GM21423 (cell line): ENCODE results near the gene UNC5C.

Experiments used
- ATAC-seq: cut with Tn5 transposase; IDR thresholded peaks from one replicate; pipeline ENCODE4 v1.9.1; 2021; ENCODE audit warnings: mild to moderate bottlenecking, moderate library complexity; ENCODE audit not compliant: unreplicated experiment

Gene UNC5C

DNA sequence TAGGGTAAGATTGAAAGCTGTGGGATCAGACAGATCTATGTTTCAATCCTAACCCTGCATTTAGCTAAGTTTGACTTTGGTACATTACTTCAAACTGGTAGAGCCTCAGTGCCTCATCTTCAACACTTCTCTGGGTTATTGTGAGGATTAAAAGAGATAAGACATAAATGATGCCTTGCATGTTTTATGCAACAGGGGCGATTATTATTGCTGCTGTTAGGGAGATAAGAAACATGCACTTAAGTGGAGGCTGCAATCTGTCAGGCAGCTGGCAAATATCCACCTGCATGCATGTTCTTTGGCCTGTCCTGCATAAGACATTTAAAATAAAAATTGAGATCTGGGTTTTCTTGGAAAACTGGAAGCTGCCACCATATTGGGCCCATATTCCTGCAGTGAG lies 24.6 kb downstream of the UNC5C start:
- ATAC-seq, result no peak

DNA sequence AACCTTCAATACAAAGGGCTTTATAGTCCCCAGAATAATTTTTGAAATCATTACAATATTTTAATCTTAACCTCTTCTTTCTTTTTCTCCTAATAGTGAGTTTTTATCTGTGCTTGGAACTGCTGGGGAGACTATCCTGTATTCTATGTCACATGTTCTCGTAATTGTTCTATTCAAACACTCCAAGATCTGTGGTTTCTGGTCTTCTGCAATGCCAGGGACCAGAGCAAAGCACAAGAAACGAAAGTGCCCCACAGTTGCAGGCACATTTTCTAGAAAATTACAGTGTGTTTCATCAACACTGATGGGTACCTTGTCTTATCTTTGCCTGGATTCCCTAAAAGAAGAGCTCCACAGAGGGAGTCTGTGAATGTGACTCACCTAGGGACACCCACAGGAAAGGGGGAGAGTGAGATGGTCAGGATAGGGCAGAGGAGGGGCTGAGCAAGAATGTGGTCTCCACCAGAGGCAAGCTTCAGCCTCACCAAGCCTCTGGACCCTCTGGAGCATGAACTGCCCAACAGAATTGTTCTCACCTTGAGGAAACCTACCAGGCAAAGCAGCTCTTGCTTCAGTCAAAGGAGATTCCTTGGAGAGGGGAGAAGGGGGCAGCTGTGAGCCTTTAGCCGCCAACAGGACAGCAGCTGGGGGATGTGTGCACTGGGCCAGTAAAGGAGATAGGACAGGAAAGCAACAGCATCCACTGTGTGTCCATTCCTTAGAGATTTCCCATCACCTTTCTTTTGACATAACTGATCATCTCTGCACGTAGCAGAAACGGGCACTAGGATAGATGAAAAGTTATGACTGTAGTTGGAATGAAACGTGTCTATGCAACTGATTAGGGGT lies 25.9 kb downstream of the UNC5C start:
- ATAC-seq, result no peak

- no peak for ATAC-seq
Observed at GRCh38 chr4:95517576-95518345, 31.0 kb downstream of the UNC5C start.

GRCh38 chr4:95516528-95517017 lies 32.2 kb downstream of the UNC5C start:
- no peak for ATAC-seq

GRCh38 chr4:95515589-95515988 lies 33.2 kb downstream of the UNC5C start:
- no peak for ATAC-seq

DNA sequence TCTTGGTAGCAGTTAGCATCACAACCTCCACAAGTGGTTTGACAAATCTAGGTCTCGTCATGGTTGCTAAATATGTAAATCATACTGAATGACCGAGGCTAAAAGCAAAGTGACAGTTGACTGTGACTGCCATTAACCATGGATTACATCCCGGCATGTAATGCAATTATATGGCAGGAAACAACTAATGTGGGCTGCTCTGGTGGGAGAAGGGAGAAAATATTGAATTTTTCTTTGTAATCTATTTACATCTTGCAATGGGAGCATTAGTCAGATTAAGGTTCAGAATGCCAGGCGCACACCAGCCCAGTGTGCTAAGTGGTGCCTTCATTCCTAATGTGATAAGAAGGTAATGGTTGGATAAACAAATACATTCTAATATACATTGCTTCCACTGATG lies 35.8 kb downstream of the UNC5C start:
- ATAC-seq, result no peak

DNA sequence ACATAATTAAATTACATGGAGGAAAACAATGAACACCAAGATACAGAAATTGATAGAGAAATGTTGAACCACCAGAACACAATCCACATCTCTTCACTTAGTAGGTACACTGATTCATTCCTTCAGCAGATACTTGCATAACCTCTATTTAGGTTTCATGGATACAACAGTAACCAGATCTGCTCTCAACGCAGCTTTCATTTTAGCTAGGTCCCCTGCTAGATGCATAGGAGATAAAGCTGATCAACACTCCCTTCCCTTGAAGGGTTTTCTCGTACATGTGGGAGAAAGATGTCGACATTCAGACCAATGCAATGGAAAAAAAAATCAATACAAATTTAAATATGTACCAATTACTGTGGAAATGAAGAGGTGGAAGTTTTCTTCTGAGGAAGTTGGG lies 37.3 kb downstream of the UNC5C start:
- ATAC-seq, result no peak

DNA sequence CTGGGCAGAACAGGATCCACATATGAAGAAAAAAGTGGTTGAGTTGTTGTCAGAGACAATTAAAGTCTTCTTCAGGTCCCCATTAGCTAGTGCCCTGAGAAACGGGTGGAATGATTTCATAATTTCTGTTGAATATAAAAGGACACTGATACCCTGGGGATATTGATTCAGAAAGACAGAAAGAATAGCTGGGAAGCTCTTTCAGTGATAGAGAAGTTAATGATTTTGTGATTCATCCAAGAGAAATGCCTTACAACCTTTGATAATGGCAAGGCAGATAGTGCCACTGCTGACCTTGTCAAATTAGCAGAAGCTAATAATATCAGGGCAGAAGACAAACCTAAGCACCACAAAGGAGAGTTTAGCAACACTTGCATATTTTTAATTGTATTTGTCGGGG lies 37.9 kb downstream of the UNC5C start:
- no peak for ATAC-seq

GRCh38 chr4:95510145-95510544 lies 38.6 kb downstream of the UNC5C start:
- ATAC-seq, result no peak

DNA sequence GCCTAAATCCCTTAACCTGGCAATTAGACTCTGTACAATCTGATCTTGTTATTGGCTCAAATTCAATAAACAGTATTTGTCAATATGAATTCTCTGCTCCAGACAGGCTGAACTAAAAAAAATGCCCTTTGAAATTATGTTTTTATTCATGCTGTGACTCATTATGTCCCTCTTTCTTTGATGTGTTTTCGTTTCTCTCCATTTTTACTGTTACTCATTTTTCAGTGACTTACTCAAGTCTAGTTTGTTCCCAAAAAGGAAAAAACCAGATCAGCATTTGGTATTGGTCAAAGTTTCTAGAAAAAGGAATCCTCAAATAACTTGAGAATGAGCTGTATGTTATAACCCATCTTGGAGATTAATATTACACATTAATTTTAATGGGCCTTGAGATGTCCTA lies 40.4 kb downstream of the UNC5C start:
- no peak for ATAC-seq

DNA sequence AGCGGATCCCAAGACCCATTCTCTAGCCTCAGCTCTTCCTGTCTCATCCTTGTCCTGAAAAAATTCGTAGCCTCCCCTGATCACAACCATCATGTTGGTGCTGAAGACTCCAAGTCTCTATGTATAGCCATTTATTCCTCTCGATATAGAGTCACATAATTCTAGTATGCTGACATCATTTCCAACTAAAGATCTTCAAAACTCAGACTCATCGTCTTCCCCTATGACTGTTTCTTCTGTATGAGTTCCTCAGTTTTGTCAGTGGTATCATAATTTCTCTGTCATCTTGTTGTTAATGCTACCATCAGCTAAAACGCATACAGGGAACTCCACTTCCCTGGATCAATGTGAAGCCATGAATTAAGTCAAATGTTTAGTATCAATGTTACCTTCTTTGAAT lies 41.2 kb downstream of the UNC5C start:
- no peak for ATAC-seq

DNA sequence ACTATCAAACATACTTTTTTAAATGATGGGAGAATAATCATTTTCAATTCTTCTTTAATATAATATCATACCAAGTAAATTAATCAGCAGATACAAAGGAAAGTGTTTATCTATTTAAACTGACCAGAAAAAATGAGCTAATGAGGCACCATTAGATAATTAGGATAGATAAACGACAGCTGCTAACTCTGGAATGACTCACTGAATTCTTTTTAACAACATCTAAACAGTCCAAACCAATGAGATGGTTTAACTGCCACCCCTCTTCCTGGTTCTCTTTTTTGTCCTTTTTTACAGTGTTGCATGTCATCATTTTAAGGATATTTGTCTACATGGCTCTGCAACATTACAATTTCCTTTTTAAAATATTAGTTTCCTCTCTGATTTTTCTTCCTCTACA lies 41.6 kb downstream of the UNC5C start:
- no peak for ATAC-seq

GRCh38 chr4:95506264-95506663 lies 42.5 kb downstream of the UNC5C start:
- no peak for ATAC-seq

DNA sequence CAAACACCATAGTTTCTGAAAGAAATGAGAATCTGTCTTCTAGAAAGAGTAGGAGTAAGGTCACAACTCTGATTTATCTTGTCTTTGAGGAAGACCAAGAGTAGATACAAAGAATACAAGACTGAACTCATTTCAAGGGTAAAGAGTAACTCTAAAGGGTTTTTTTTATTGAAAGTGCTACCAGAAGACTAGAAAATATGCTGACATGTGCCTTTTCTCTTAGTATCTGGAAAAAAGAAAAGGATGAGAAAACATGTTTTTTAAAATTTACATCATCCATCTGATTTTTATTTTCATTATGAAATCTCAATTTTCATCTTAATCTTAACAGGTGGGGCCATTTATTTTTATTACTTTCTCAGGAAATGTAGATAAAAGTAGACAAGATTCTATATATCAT lies 43.0 kb downstream of the UNC5C start:
- no peak for ATAC-seq

DNA sequence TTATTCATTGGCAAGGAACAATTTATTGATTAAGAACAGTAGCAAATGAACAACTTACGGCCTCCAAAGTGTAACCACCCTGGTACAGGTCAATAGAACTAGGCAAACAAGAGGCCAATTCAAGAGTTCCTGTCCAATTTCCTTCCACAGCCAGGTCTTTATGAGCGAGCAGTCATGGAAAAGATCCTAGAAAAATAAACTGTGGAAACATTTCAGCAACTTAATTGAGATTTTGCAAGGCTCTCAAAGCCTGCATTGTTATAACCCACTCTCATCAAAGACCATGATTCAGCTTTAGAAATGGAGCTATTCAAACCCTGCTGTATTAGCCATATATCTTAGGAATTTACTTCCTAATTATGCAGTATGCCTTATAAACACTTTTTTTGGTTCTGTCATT lies 43.6 kb downstream of the UNC5C start:
- ATAC-seq, result no peak

GRCh38 chr4:95504501-95504900 lies 44.3 kb downstream of the UNC5C start:
- ATAC-seq, result no peak

DNA sequence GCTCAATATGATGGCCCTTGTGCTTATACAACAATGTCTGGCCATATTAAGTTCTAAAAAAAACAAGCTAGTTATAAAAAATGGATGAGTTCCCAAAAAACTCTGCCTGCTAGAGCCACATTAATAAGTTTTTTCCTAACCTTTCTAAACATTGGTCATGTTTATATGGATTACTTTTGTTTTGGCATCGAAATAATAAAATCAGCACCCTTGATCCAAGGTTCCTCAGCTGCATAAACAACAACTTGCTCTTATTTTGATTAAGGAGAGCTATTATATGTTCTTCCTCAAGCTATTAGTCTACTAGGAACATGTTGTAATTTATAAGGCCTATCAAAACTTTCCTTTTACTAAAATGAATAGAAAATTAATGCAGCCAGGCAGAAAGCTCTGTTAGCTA lies 48.4 kb downstream of the UNC5C start:
- ATAC-seq, result no peak

DNA sequence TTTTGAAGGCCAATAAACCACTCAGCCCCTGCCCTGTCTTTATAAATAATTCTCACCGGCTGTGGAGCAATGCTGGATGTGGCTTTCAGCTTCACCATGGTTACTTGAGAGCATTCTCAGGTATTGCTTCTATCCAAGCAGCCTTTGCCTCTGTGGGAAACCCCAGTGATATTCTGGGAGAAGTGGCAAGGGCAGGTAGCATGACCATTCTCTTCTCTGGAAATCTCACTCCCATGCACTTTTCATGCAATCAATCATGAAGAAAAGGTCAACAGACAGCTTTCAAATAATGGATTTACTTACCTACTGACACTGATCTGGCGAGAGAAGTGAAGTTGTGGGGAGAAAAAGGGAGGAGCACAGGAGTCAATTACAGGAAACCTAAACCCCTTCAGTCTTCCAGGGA lies 49.5 kb downstream of the UNC5C start:
- ATAC-seq, result no peak

GRCh38 chr4:95494186-95494585 lies 54.6 kb downstream of the UNC5C start:
- ATAC-seq, result no peak

GRCh38 chr4:95478679-95479078 lies 70.1 kb downstream of the UNC5C start:
- ATAC-seq, result no peak

DNA sequence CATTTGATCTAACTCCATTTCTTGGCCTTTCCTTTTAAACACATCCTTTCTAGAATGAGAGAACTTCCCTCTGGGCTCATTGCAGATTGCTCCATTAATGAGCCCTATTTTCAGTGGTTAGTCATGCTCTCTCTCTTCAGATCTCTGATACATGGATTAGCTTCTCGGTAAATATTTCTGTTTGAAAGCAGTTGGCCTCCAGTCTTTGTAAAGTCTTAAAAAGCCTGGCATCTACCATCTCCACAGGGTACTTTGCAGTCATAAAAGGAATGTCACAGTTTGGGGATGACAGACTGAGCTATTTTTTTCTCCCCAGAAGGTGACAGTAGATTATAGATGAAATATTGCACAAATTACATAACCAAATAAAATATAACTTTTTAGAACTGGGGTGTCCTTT lies 72.7 kb downstream of the UNC5C start:
- ATAC-seq, result no peak

GRCh38 chr4:95472534-95472933 lies 76.2 kb downstream of the UNC5C start:
- ATAC-seq, result no peak
